Measurements from ENCODE around the gene WDR83.

Gene WDR83

DNA sequence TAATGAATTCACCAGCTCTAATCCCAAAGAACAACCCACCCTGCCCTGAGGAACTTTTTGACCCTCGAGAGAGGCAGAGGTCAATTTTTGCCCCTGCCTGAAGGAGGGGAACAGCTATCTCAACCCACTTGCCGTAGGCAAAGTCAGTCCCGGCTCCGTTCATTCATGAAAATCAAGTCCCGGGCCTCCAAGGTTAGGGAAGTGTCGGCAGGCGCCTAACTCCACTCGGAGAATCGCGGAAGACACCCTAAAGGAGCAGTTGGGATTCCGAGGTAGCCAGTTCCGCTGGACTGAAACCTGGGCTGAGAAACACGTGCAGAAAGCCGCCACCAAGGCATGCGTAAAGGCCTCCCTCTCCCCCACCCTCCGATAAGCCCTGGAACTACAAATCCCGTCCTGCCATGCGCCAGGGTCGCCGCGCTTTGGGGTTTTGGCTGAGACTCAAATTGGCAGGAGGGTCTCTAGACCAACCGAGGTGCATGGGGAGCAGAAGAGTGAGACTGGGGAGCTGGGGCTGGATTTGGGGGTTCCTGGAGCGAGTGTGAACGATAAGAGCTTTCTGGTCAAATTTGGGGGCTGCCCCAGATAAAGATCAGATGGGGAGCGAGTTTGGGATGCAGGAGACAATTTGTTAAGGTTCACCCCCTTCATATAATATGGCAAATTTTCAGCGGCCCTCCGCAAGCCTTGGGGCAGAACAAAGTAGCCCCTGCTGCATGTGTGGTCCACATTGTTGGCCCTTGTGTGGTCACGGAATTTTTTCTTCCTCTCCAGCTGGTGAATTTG is 57.2 kb downstream of the WDR83 start, which contains the start of gene TNPO2 (continued):
- TF ChIP-seq, protein P1, sequence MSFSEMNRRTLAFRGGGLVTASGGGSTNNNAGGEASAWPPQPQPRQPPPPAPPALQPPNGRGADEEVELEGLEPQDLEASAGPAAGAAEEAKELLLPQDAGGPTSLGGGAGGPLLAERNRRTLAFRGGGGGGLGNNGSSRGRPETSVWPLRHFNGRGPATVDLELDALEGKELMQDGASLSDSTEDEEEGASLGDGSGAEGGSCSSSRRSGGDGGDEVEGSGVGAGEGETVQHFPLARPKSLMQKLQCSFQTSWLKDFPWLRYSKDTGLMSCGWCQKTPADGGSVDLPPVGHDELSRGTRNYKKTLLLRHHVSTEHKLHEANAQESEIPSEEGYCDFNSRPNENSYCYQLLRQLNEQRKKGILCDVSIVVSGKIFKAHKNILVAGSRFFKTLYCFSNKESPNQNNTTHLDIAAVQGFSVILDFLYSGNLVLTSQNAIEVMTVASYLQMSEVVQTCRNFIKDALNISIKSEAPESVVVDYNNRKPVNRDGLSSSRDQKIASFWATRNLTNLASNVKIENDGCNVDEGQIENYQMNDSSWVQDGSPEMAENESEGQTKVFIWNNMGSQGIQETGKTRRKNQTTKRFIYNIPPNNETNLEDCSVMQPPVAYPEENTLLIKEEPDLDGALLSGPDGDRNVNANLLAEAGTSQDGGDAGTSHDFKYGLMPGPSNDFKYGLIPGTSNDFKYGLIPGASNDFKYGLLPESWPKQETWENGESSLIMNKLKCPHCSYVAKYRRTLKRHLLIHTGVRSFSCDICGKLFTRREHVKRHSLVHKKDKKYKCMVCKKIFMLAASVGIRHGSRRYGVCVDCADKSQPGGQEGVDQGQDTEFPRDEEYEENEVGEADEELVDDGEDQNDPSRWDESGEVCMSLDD (tag by site-specific recombination; IDR thresholded peaks at IDR 0.05), result peak; percentile 87
- TF ChIP-seq ZNF571 (tag by site-specific recombination; IDR thresholded peaks at IDR 0.05) (no peak), ZFHX2 (tag by site-specific recombination; conservative IDR thresholded peaks at IDR 0.05) (no peak), IKZF3 (tag by site-specific recombination; IDR thresholded peaks at IDR 0.05) (peak; percentile 26; the same call in 1 of the 2 replicates), ZNF350 (tag by site-specific recombination; IDR thresholded peaks at IDR 0.05) (no peak), ZXDB (tag by site-specific recombination; IDR thresholded peaks at IDR 0.05) (peak; percentile 50; the same call in 1 of the 2 replicates), ZNF19 (tag by site-specific recombination; IDR thresholded peaks at IDR 0.05; ENCODE audit: low read depth) (no peak), SP7 (tag by site-specific recombination; IDR thresholded peaks at IDR 0.05) (peak; percentile 20; the same call in 1 of the 2 replicates), ZFP37 (tag by site-specific recombination; IDR thresholded peaks at IDR 0.05) (no peak), ZBTB48 (tag by site-specific recombination; IDR thresholded peaks at IDR 0.05) (0 out of 2 replicates have a peak, but pooled peaks have one; percentile 19), ZNF335 (tag by site-specific recombination; conservative IDR thresholded peaks at IDR 0.05) (peak; percentile 92), ZNF341 (tag by site-specific recombination; IDR thresholded peaks at IDR 0.05; ENCODE audit: low read depth) (peak; percentile 87; the same call in 1 of the 2 replicates), ZNF776 (tag by site-specific recombination; IDR thresholded peaks at IDR 0.05; ENCODE audit: borderline replicate concordance) (no peak), ZNF48 (tag by site-specific recombination; IDR thresholded peaks at IDR 0.05) (no peak), ZNF76 (tag by site-specific recombination; IDR thresholded peaks at IDR 0.05; ENCODE audit: borderline replicate concordance, low read depth) (peak; percentile 93), ZNF600 (tag by site-specific recombination; IDR thresholded peaks at IDR 0.05) (0 out of 2 replicates have a peak, but pooled peaks have one; percentile 53), ZNF140 (tag by site-specific recombination; IDR thresholded peaks at IDR 0.05) (no peak), ZNF658 (tag by site-specific recombination; IDR thresholded peaks at IDR 0.05) (no peak), FEZF1 (tag by site-specific recombination; IDR thresholded peaks at IDR 0.05) (peak; percentile 9; the same call in 1 of the 2 replicates), ZNF10 (tag by site-specific recombination; IDR thresholded peaks at IDR 0.05) (no peak), ZBTB17 (tag by site-specific recombination; IDR thresholded peaks at IDR 0.05) (peak; percentile 54), ZNF324 (tag by site-specific recombination; IDR thresholded peaks at IDR 0.05) (0 out of 2 replicates have a peak, but pooled peaks have one; percentile 45), ZNF791 (tag by site-specific recombination; IDR thresholded peaks at IDR 0.05) (no peak), SP3 (tag by site-specific recombination; IDR thresholded peaks at IDR 0.05) (peak; percentile 49; the same call in 1 of the 2 replicates), KLF8 (tag by site-specific recombination; IDR thresholded peaks at IDR 0.05) (0 out of 2 replicates have a peak, but pooled peaks have one; percentile 11)
- TF ChIP-seq, protein P2, sequence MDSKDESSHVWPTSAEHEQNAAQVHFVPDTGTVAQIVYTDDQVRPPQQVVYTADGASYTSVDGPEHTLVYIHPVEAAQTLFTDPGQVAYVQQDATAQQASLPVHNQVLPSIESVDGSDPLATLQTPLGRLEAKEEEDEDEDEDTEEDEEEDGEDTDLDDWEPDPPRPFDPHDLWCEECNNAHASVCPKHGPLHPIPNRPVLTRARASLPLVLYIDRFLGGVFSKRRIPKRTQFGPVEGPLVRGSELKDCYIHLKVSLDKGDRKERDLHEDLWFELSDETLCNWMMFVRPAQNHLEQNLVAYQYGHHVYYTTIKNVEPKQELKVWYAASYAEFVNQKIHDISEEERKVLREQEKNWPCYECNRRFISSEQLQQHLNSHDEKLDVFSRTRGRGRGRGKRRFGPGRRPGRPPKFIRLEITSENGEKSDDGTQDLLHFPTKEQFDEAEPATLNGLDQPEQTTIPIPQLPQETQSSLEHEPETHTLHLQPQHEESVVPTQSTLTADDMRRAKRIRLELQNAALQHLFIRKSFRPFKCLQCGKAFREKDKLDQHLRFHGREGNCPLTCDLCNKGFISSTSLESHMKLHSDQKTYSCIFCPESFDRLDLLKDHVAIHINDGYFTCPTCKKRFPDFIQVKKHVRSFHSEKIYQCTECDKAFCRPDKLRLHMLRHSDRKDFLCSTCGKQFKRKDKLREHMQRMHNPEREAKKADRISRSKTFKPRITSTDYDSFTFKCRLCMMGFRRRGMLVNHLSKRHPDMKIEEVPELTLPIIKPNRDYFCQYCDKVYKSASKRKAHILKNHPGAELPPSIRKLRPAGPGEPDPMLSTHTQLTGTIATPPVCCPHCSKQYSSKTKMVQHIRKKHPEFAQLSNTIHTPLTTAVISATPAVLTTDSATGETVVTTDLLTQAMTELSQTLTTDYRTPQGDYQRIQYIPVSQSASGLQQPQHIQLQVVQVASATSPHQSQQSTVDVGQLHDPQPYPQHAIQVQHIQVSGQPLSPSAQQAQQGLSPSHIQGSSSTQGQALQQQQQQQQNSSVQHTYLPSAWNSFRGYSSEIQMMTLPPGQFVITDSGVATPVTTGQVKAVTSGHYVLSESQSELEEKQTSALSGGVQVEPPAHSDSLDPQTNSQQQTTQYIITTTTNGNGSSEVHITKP (tag by site-specific recombination; IDR thresholded peaks at IDR 0.05), result peak; percentile 81
- TF ChIP-seq, protein P3, sequence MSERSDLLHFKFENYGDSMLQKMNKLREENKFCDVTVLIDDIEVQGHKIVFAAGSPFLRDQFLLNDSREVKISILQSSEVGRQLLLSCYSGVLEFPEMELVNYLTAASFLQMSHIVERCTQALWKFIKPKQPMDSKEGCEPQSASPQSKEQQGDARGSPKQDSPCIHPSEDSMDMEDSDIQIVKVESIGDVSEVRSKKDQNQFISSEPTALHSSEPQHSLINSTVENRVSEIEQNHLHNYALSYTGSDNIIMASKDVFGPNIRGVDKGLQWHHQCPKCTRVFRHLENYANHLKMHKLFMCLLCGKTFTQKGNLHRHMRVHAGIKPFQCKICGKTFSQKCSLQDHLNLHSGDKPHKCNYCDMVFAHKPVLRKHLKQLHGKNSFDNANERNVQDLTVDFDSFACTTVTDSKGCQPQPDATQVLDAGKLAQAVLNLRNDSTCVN (tag by site-specific recombination; optimal IDR thresholded peaks at IDR 0.05), result peak; percentile 35
- TF ChIP-seq, protein P4, sequence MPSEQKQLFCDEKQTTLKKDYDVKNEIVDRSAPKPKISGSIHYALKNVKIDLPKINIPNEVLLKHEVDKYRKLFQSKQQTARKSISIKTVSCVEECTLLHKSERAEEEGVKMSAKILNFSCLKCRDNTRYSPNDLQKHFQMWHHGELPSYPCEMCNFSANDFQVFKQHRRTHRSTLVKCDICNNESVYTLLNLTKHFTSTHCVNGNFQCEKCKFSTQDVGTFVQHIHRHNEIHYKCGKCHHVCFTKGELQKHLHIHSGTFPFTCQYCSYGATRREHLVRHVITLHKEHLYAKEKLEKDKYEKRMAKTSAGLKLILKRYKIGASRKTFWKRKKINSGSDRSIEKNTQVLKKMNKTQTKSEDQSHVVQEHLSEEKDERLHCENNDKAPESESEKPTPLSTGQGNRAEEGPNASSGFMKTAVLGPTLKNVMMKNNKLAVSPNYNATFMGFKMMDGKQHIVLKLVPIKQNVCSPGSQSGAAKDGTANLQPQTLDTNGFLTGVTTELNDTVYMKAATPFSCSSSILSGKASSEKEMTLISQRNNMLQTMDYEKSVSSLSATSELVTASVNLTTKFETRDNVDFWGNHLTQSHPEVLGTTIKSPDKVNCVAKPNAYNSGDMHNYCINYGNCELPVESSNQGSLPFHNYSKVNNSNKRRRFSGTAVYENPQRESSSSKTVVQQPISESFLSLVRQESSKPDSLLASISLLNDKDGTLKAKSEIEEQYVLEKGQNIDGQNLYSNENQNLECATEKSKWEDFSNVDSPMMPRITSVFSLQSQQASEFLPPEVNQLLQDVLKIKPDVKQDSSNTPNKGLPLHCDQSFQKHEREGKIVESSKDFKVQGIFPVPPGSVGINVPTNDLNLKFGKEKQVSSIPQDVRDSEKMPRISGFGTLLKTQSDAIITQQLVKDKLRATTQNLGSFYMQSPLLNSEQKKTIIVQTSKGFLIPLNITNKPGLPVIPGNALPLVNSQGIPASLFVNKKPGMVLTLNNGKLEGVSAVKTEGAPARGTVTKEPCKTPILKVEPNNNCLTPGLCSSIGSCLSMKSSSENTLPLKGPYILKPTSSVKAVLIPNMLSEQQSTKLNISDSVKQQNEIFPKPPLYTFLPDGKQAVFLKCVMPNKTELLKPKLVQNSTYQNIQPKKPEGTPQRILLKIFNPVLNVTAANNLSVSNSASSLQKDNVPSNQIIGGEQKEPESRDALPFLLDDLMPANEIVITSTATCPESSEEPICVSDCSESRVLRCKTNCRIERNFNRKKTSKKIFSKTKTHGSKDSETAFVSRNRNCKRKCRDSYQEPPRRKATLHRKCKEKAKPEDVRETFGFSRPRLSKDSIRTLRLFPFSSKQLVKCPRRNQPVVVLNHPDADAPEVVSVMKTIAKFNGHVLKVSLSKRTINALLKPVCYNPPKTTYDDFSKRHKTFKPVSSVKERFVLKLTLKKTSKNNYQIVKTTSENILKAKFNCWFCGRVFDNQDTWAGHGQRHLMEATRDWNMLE (tag by site-specific recombination; conservative IDR thresholded peaks at IDR 0.05; ENCODE audit: low read depth), result no peak

All from HEK293 (cell line).